SU-DHL-6 (cell line): ENCODE data around the gene GRAP2.

ENCODE experiments used
- EZH2phosphoT487 ChIP-seq: fragments of 200-600 bp; sonication (generic), shearing (Covaris generic); conservative IDR thresholded peaks from 2 replicates; pipeline ENCODE4 v1.6.1; 2018; ENCODE audit warnings: mild to moderate bottlenecking, antibody characterized with exemption, low read length, moderate library complexity, mixed read lengths
- TF ChIP-seq, protein P1 (sequence below): fragments of 200-600 bp; sonication (generic); IDR thresholded peaks from one replicate; pipeline ENCODE4 v1.5.1; 2017; ENCODE audit warnings: antibody characterized with exemption, mild to moderate bottlenecking, low read length, moderate library complexity; ENCODE audit not compliant: insufficient read depth, poor library complexity, severe bottlenecking

DNA sequence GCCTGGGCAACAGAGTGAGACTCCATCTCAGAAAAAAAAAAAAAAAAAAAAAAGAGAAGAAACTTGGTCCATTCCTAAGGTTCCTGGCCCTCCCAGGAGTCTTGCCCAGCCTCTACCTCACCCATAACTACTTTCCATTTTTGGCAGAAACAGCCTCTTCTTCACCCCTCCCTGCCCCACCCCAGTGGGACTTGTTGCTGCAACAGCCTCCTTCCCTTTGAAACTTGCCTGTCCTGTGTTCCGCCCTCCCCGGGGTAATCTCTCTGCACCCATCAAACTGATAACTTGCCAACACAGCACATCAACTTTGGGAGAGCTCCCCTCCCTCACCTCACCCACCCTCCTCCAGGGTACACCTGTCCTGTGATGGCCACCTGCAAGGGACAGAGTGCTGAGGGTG, 83.9 kb downstream of the GRAP2 start:
- TF ChIP-seq, protein P1, sequence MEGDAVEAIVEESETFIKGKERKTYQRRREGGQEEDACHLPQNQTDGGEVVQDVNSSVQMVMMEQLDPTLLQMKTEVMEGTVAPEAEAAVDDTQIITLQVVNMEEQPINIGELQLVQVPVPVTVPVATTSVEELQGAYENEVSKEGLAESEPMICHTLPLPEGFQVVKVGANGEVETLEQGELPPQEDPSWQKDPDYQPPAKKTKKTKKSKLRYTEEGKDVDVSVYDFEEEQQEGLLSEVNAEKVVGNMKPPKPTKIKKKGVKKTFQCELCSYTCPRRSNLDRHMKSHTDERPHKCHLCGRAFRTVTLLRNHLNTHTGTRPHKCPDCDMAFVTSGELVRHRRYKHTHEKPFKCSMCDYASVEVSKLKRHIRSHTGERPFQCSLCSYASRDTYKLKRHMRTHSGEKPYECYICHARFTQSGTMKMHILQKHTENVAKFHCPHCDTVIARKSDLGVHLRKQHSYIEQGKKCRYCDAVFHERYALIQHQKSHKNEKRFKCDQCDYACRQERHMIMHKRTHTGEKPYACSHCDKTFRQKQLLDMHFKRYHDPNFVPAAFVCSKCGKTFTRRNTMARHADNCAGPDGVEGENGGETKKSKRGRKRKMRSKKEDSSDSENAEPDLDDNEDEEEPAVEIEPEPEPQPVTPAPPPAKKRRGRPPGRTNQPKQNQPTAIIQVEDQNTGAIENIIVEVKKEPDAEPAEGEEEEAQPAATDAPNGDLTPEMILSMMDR = no peak
- TF ChIP-seq EZH2phosphoT487 = no peak
